Thoracic aorta (tissue), 2 donors: ENCODE data around the gene CASP9. TPM values are rescaled to one million over a fixed set of nuclear protein-coding genes. Genes with fewer than 3 reads are reported as not detected.

ENCODE experiments used
- ATAC-seq: fragments of 150-250 bp; one replicate; pipeline ENCODE4 v1.8.0; 2017; ENCODE audit warnings: low read depth; ENCODE audit not compliant: insufficient number of reproducible peaks, low FRiP score
- DNase-seq: peaks from one replicate; pipeline ENCODE4 v3.0.0-alpha.2; 2020; ENCODE audit warnings: low spot score
- H3K27ac ChIP-seq, 2 donors: fragments of 200-600 bp; sonication (generic); 1 replicate in 1 of 2; 2 replicates in 1 of 2; pipeline ENCODE4 v1.5.1; 2016; ENCODE audit warnings: mild to moderate bottlenecking in 2 of 2, moderate library complexity in 2 of 2
- H3K27me3 ChIP-seq: fragments of 200-600 bp; sonication (generic); replicated peaks from 2 replicates; pipeline ENCODE4 v1.6.0; 2016; ENCODE audit warnings: mild to moderate bottlenecking; ENCODE audit not compliant: insufficient read depth
- H3K36me3 ChIP-seq: fragments of 200-600 bp; sonication (generic); one replicate; pipeline ENCODE4 v1.5.1; 2016
- H3K4me1 ChIP-seq, 2 donors: fragments of 200-600 bp; sonication (generic); 1 replicate in 1 of 2; 2 replicates in 1 of 2; pipeline versions ENCODE4 v1.5.1 to v1.6.0; 2016; ENCODE audit warnings: low read depth in 2 of 2, mild to moderate bottlenecking in 1 of 2; ENCODE audit not compliant: control insufficient read depth in 1 of 2
- H3K4me3 ChIP-seq: fragments of 200-600 bp; sonication (generic); 2 replicates; pipeline ENCODE4 v1.5.1; 2016; ENCODE audit warnings: mild to moderate bottlenecking
- H3K9me3 ChIP-seq: fragments of 200-600 bp; sonication (generic); 2 replicates; pipeline ENCODE4 v1.5.1; 2016
- total RNA-seq, 2 donors: library from RNA; depleted of rRNA; stranded (reverse); fragments of >200 nt; gene quantifications; one replicate each; pipeline versions ENCODE4 v1.1.0 to v1.2.3, GENCODE V29; 2016
- TF ChIP-seq, protein P1 (sequence below): fragments of 200-600 bp; sonication (generic); IDR thresholded peaks from one replicate; pipeline ENCODE4 v1.5.1; 2019; ENCODE audit warnings: antibody characterized with exemption

The CASP9 gene
- total RNA-seq, 2 donors from 2014 or later = 14.2 to 18.8 TPM

DNA sequence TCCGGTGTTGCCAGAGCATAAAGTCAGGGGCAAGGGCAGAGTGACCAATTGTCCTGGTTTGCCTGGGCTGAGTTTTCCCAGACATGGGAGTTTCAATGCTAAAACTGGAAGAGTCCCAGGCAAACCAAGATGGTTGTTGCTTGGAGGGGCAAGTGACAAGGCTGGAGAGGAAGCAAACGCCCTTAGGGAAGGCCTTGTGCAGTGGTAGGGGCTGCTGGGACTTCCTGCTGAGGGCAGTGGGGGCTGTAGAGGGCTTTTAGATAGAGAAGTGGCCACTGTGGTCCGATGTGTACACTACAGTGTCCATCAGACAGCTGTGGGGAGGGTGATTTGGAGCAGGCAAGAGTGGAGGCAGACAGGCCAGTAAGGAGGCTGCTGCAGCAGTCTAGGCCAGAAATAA is 74.4 kb downstream of the CASP9 start:
- Histone ChIP-seq H3K9me3 (no peaks in the 10 kb centered on the region), H3K4me1 (no peaks in the 10 kb centered on the region), H3K4me3 (no peak overlapping the region), H3K27me3 (no peaks in the 10 kb centered on the region), H3K36me3 (no peaks in the 10 kb centered on the region), H3K27ac (no peak overlapping the region)
- DNase-seq = no peak
- ATAC-seq = no peak
- TF ChIP-seq, protein P1, sequence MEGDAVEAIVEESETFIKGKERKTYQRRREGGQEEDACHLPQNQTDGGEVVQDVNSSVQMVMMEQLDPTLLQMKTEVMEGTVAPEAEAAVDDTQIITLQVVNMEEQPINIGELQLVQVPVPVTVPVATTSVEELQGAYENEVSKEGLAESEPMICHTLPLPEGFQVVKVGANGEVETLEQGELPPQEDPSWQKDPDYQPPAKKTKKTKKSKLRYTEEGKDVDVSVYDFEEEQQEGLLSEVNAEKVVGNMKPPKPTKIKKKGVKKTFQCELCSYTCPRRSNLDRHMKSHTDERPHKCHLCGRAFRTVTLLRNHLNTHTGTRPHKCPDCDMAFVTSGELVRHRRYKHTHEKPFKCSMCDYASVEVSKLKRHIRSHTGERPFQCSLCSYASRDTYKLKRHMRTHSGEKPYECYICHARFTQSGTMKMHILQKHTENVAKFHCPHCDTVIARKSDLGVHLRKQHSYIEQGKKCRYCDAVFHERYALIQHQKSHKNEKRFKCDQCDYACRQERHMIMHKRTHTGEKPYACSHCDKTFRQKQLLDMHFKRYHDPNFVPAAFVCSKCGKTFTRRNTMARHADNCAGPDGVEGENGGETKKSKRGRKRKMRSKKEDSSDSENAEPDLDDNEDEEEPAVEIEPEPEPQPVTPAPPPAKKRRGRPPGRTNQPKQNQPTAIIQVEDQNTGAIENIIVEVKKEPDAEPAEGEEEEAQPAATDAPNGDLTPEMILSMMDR = no peak

DNA sequence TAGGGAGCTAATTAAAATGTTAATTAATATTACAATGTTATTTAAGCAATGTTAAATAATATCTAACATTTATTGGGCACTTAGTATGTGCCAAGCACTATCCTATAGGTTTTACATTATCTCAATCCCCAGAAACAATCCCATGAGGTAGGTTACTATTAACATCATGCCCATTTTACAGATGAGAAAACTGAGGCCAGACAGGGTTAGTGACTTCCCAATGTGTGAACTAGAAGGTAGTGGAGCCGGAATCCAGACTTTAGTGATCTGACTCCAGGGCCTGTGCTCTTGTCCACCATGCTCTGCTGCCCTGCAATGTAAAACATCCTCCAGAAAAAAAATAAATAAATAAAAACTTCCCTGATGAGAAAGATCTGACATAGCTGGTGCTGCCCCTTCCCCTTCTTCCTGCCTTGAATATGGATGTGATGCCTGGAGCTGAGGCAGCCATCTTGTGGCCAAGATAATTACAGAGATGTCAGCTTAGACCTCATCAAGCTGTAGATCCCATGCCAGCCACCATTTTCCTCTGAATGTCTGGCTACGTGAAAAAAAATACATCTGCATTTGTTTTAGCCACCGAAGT is 75.0 kb downstream of the CASP9 start:
- H3K27ac ChIP-seq = no peak overlapping the region
- no peak for DNase-seq
- ATAC-seq = no peak
- H3K4me3 ChIP-seq = no peak overlapping the region
- no peaks in the 10 kb centered on the region for H3K36me3 ChIP-seq
- H3K4me1 ChIP-seq = no peaks in the 10 kb centered on the region
- TF ChIP-seq, protein P1 = no peak
- H3K27me3 ChIP-seq = no peaks in the 10 kb centered on the region
- no peaks in the 10 kb centered on the region for H3K9me3 ChIP-seq

DNA sequence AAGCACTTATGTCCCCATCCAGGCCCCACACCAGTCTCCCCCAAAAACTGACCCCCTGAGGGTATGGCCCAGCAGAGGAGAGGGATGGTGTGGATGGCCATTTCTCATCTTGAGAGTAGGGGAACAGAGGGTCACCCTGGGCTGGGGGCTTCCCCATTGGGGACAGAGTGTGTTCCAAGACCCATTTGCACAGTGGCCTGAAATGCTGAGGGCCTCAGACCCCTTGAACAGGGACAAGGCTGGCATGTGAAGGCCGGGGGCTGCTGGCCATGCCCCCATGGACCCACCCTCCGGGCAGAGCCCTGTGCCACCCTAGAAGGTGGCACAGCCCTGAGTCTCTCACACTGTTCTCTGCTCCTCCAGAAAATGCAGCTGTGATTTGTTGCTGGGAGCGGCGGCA is 77.8 kb downstream of the CASP9 start:
- Histone ChIP-seq H3K36me3 (no peaks in the 10 kb centered on the region), H3K4me3 (no peak overlapping the region), H3K27ac (no peak overlapping the region), H3K4me1 (no peaks in the 10 kb centered on the region), H3K9me3 (no peaks in the 10 kb centered on the region), H3K27me3 (no peaks in the 10 kb centered on the region)
- ATAC-seq = no peak
- no peak for DNase-seq
- TF ChIP-seq, protein P1 = no peak

DNA sequence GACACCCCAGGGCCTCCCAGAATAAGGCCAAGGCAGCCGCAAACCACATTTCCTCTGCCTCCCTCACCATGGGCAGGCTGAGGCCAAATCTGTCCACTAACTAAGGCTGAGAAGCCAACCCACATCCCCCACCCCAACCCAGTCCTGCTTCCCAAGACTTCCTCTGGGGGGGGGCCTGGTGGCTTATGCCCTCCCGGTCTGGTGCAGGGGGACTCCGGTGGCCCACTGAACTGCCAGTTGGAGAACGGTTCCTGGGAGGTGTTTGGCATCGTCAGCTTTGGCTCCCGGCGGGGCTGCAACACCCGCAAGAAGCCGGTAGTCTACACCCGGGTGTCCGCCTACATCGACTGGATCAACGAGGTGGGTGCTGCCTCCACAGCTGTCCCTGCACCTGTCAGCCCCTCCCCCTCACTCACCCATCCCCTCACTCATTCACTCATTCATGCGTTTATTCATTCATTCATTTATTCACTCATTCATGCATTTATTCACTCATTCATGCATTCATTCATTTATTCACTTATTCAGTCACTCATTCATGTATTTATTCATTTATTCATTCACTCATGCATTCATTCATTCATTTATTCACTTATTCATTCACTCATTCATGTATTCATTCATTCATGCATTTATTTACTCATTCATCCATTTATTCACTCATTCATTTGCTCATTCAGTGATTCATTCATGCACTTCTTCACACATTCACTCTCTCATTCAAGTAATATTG is 78.5 kb downstream of the CASP9 start:
- no peaks in the 10 kb centered on the region for H3K27me3 ChIP-seq
- no peaks in the 10 kb centered on the region for H3K9me3 ChIP-seq
- H3K27ac ChIP-seq = no peak overlapping the region
- H3K36me3 ChIP-seq = no peaks in the 10 kb centered on the region
- ATAC-seq (no peak), DNase-seq (no peak)
- no peaks in the 10 kb centered on the region for H3K4me1 ChIP-seq
- H3K4me3 ChIP-seq = no peak overlapping the region
- TF ChIP-seq, protein P1 = no peak

DNA sequence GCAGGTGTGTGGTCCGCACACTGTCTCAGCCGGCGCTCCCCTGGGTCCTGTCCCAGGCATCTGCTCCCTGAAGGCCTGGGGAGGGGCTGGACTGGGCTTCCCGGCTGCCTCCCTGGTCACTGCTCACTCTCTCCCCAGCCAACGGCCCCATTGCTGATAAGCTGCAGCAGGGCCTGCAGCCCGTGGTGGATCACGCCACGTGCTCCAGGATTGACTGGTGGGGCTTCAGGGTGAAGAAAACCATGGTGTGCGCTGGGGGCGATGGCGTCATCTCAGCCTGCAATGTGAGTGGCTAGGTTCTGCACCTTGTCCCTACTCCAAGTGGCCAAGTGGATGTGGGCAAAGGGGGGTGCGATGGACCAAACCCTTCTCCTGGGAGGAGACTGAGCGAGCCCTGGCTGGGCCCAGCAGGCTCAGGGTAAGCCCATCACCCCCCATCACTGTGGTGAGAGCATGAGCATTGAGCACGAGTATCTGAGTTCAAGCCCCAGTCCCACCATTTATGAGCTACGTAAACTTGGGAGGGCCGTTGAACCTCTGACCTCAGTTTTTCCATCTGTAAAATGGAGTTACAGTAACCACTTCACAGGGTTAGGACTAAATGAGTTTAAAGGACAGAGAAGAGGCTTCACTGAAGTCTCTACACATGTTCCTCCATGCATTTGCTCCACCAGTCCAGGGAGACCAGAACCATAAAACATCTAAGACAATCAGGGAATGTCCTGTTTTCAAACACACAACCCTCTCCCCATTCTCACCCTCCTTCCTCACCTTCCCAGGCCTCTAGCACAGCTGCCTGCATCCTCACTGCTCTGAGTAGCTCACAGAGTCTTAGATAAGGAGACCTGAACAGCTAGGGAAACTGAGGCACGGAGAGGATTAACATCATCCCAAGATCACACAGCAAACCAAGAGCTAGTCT is 79.3 kb downstream of the CASP9 start:
- Histone ChIP-seq H3K27ac (no peak overlapping the region), H3K36me3 (no peaks in the 10 kb centered on the region), H3K9me3 (no peaks in the 10 kb centered on the region), H3K4me1 (no peaks in the 10 kb centered on the region), H3K27me3 (no peaks in the 10 kb centered on the region), H3K4me3 (no peak overlapping the region)
- DNase-seq = no peak
- TF ChIP-seq, protein P1 = no peak
- ATAC-seq = no peak
